GM19467 (cell line): ENCODE results near the gene SLF2.
A peak's percentile ranks its signal among the peaks of the same experiment; 100 is the strongest.

Experiments used
- ATAC-seq: cut with Tn5 transposase; IDR thresholded peaks from one replicate; pipeline ENCODE4 v1.9.1; 2021; ENCODE audit warnings: mild to moderate bottlenecking, moderate library complexity; ENCODE audit not compliant: unreplicated experiment

Gene SLF2

DNA sequence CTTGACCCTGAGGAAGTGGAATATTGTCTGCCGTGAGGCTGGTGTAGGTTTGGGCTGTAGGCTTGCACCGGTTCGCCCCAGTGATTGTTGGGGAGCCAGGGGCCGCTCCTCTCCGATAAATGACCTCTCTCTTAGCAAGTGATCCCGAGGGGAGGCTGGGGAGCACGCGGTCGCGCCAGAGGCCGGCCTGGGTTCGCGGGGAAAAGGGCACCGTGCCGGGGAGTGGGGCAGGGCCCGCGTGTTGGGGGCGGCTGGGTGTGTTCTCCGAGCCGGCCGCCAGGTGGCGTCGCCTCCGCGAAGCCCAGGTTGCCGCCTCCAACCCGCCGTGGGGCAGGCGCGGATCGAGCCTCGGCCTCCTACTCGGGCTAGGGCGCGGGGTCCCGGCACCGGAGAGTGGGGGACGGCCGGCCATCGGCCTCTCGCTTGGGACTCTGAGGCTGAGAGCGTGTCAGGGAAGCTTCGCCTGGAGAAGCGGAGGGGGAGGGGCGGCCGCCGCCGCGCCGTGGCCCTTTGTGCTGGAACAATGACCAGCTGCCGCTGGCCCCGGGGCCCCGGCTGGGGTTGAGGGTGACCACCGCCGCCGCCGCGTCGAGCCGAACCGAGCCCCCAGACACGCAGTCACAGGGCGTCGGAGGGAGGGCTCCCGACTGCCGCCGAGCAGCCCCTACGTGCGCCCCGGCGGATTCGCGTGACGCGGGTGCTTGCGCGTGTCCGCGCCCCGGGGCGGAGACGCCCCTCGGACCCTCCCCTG, 86.4 kb downstream of the SLF2 start:
- ATAC-seq = peak; percentile 44

DNA sequence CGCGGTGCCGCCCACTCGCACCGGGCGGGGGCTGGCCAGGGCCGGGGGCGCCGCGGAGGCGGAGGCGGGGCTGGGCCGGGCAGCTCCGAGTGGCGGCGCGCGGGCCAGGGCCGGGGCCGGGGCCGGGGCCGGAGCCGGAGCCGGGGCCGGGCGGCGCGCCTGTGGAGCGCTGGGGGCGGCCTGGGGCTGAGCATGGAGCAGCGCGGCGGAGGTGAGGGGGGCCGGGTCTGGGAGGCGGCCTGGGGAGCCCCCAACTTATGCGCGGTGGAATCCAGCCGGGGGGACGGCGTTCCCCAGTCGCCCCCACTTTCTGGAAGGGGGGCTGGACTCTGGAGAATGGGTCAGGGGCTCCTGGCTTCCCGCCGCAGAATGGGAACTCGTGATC, 87.0 kb downstream of the SLF2 start, which contains the start of gene LZTS2:
Gene LZTS2, plus strand, starts transcription at position 67 of the 385 bp plus-strand sequence. CDS start 2,731 bp downstream, outside the sequence.
- peak; percentile 12 for ATAC-seq

DNA sequence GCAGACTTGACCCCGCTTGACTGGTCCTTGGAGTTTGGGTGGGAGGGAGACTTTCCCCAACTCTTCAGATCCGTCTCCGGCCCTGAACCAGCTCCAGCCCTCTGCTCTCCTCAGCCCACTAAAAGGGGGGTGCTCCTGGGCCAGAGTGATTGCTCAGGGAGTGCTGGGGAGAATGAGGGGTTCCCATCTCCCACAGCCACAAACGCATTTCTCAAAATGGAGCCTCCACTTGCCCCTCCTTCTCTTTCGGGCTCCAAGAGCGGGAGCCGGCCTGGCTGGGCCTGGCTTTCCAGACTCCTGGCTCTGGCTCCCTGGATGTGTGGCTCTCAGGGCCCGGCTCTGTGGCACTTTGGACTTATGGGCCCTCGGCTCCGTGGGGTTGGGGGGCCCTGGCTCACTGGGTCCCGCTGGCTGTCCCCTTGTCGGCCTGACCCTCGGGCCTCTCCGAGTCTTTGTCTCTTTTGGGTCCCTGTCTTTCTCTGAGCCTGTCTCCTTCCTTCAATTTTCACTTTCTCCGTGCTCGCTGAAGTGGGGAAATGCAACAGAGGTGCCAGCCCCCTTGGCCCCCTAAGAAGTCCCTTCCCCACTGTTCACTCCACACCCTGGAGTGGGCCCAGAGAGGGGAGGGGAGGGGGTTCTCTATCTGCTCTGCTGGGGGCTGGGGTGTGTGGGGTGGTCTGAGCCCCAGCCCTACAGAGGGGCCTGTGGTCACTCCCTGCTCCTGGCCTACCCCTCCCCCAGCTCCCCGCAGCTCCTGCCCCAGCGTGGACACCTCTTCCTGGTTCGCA, 87.6 kb downstream of the SLF2 start:
- no peak for ATAC-seq

DNA sequence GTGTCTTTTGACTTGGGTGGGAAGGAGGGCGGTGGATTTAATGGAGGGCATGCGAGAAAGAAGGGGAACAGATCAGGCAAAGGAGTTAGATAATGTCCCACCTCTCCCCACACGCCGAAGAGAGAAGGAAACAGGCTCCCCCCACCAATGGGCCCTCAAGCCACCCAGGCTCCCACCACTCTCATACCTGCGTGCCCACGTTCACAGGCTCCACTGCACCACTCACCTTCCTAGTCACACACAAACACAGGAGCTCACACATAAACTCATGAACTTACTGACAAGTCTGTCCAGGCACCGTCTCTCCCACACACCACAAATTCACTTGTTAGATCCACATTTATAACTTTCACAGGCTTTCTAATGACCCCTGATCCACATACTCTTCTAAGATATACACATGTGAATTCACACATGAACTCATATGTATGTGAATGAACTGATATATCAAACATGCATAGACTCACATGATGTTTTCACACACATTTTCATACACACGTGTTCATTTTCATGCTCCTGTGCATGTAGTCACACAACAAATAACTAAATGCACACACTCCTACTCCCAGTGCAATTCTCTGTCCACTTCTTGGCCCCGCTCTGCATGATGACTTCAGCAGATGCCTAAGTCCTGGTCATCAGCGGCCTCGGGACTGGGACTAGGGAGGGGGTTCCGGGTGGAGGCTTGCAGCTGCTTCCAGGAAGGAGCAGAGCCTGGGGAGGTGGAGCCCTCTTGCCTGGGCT, 88.3 kb downstream of the SLF2 start:
- ATAC-seq = no peak

DNA sequence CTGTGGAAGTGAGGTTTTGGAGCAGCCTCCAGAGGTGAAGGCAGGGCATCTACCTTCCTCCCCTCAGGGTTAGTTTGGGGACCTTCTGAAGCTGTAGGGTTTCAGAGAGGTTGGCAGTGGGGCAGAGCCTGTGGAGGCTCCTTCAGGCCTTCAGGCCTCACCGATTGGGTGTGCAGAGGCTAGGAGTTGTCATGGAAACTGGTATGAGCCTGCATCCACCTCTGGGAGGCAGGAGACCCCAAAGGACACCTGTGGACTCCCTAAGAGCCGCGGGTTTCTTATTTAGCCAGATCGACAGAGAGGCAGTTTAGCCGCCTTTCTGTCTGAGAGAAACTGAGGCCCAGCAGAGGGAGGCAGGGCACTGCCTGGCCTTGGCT, 88.9 kb downstream of the SLF2 start:
- no peak for ATAC-seq

DNA sequence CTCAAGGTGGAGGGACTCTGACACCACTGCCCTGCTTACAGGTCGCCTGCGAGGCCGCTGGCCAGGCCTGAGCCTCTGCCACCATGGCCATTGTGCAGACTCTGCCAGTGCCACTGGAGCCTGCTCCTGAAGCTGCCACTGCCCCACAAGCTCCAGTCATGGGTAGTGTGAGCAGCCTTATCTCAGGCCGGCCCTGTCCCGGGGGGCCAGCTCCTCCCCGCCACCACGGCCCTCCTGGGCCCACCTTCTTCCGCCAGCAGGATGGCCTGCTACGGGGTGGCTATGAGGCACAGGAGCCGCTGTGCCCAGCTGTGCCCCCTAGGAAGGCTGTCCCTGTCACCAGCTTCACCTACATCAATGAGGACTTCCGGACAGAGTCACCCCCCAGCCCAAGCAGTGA, 89.7 kb downstream of the SLF2 start:
- no peak for ATAC-seq

DNA sequence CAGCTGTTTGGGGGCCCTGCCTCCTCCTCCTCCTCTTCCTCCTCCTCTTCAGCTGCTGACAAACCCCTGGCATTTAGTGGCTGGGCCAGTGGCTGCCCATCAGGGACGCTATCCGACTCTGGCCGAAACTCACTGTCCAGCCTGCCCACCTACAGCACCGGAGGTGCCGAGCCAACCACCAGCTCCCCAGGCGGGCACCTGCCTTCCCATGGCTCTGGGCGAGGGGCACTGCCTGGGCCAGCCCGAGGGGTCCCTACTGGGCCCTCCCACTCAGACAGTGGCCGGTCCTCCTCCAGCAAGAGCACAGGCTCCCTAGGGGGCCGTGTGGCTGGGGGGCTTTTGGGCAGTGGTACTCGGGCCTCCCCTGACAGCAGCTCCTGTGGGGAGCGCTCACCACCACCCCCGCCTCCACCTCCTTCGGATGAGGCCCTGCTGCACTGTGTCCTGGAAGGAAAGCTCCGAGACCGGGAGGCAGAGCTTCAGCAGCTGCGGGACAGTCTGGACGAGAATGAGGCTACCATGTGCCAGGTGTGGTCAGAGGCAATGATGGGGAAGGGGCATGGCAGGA, 91.0 kb downstream of the SLF2 start:
- ATAC-seq = no peak

DNA sequence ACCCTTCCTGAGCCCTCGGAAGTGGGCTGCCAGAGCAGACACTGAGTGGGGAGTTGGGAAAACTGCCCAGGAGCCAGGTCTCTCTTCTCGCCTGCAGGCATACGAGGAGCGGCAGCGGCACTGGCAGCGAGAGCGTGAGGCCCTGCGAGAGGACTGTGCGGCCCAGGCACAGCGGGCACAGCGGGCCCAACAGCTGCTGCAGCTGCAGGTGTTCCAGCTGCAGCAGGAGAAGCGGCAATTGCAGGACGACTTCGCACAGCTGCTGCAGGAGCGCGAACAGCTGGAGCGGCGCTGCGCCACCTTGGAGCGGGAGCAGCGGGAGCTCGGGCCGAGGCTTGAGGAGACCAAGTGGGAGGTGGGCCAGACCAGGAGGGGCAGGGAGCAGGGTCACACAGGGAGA, 92.6 kb downstream of the SLF2 start:
- no peak for ATAC-seq

DNA sequence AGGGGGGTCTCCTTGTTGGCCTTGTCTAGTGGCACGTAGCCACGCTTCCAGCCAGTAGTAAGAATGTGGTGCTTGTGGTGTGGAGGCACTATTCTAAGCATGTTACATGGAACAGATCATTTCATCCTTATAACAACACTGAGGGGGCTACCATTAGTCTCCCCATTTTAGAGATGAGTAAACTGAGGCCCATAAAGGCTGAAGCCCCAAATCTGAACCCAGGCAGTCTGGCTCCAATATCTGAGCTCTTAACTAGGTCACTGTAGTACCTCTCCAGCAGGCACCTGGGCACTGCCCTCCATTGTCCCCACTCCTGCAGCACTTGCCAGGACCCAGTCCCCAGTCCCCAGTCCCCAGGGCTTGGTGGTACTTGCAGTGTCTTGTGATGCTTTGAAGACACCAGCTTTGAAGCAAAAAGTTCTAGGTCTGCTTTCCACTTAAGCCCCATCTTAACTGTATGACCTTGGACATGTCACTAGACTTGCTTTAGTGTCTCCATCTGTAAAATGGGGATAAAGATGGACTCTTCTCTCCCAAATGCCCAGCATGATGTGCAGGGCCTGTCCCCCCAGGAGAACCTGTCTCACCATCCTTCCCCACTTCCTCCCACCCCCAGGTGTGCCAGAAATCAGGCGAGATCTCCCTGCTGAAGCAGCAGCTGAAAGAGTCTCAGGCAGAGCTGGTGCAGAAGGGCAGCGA, 93.3 kb downstream of the SLF2 start:
- no peak for ATAC-seq

DNA sequence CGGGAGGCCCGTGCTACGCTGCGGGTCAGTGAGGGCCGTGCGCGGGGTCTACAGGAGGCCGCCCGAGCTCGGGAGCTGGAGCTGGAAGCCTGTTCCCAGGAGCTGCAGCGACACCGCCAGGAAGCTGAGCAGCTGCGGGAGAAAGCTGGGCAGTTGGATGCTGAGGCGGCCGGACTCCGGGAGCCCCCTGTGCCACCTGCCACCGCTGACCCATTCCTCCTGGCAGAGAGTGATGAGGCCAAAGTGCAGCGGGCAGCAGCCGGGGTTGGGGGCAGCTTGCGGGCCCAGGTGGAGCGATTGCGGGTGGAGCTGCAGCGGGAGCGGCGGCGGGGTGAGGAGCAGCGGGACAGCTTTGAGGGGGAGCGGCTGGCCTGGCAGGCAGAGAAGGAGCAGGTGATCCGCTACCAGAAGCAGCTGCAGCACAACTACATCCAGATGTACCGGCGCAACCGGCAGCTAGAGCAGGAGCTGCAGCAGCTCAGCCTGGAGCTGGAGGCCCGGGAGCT, 93.9 kb downstream of the SLF2 start:
- ATAC-seq = no peak

DNA sequence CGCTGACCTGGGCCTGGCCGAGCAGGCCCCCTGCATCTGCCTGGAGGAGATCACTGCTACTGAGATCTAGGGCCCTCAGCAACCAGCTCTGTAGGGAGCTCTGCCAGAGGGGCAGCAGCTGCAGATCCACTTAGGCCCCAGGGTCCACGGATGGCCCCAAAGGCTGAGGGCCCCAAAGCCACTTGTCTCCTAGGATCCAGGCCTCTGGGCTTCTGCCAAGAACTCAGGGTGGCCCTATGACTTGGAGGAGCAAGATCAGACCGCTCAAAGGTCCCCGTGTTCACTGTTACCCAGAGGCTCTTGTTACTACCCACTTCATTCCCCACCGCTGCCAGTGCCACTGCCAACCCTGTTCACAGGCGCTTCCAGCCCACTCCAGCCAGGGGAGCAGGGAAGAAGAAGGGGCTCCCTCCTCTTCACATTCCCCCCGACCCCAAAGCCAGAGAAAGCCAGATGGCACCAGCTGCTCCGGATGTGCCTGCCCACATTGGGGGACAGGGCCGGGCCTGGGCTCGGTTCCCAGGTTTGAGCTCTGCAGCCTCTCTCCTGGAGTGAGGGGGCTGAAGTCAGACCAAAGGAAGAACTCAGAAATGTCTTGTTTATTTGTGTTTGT, 94.4 kb downstream of the SLF2 start:
- ATAC-seq = no peak

DNA sequence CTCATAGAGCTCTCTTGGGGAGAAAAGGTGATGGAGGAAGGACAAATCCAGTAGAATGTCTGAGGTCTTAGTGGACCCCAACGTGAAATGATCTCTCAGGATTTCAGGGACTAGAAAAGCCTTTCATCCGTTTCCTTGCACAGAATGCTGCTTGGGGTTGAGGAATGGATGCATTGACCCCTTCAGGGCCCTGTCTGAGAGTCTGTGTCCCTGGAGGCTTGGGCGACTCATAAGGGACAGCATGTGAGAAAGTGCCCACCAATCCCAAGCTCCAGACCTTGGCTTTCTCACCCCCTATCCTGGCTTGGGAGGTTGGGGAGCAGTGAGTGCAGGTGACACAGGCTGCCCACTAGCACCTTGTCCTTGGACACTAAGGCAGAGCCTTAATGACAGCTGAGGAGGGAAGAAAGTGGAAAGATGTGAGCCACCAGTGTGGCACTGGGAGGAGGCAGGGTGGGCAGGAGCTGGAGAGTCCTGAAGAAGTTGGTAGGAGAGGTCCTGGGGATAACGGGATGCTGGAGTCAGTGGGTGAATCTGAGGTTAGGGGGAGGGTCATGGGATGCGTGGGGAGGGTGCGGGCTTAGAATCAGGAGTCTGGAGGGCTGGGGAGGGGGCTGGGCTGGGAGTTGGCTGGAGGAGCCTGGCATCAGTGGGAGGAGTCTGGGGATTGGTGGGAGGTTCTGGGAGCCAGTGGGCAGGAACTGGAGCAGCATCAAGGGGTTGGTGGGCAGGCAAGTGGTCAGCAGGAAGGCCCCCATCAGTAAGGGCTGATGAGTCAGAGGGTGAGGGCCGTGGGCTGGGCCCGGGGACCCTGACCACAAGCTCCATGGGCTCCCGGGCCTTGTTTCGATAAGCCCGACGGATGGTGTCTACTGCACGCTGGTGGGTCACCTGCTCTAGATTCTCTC, 95.4 kb downstream of the SLF2 start:
- ATAC-seq = no peak

DNA sequence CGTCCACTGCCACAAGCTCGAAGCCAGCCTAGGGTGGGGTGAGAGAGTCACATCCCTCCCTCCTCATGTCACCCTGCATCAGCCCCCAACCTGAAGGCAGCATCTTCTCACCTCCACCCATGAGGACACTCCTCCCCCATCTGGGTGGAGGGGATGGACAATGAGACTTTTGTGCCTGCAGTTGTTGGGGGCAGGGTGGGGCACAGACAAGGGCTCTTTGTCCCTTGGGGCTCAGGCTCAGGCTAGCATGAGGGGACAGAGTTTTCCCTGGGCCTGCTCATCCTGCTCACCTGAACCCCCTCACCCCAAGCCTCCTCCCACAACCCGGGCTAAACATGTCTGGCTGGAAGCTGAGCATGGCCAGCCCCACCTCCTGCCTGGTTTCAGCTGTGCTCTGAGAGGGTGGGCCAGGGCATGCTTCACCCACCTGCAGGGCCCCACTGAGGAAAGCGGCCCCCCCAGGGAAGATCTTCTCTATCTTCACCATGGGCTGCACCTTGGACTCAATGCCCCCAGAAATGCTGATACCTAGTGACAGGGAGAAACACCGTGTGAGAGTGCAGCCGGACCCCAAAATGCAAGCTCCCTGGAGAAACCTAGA, 96.2 kb downstream of the SLF2 start:
- no peak for ATAC-seq

DNA sequence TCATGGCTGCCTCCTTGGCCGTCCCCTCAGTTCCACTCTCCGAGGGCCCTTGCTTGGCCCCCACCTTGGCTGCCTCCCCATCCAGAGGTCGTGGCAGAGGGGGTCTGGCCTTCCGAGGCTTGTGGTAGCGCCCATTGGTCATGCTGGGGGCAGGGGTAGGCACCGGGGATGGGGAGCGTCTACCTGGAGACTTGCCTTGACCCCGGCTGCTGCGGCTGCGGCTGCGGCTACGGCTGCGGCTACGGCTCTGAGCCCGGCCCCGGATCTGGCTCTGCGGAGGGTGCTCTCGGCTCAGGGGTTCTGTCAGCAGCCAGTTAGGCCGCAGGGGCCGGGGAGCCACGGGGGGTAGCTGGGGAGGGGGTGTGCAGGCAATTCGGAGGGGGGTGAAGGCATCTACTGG, 97.6 kb downstream of the SLF2 start:
- no peak for ATAC-seq

DNA sequence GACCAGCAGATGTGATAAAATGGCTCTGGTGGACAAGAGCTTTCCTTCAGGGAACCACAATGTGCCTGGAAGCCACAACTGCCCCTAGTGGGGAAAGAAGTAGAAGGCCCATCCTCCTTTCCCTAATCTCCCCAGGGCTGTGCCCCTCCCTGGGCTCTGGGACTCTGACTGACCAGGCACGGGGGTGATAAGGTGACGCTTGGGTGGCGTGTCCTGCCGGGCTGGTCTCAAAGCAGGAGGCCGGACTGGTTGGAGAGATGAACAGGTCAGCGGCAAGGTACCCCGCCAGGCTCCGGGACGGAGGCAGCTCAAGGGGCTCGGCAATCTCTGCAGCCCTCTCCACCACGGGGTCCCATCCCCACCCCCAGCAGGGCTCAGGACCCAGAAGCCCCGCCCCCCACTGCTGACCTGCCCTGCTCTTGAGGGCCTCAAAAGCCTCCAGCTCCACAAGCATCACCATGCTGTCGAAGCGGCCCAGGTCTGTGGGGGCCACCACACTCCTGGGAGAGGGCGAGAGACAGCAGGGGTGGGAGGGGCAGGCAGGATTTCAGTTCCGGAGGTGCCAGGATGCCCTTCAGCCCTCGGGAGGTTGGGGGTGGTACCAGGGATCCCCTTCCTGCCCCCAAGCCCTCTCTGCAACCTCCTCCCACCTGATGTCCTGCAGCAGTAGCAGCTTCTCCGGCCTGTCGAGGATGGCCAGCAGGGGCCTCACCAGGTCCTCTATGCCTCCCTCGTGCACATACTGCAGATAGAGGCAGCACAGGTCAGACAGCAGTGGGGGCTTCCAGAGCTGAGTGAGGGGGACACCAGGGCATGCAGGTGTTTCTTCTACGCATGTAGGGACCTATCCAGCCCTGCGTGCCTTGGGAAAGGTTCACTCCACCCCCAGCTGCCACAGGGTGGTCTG, 99.0 kb downstream of the SLF2 start:
- ATAC-seq = no peak

DNA sequence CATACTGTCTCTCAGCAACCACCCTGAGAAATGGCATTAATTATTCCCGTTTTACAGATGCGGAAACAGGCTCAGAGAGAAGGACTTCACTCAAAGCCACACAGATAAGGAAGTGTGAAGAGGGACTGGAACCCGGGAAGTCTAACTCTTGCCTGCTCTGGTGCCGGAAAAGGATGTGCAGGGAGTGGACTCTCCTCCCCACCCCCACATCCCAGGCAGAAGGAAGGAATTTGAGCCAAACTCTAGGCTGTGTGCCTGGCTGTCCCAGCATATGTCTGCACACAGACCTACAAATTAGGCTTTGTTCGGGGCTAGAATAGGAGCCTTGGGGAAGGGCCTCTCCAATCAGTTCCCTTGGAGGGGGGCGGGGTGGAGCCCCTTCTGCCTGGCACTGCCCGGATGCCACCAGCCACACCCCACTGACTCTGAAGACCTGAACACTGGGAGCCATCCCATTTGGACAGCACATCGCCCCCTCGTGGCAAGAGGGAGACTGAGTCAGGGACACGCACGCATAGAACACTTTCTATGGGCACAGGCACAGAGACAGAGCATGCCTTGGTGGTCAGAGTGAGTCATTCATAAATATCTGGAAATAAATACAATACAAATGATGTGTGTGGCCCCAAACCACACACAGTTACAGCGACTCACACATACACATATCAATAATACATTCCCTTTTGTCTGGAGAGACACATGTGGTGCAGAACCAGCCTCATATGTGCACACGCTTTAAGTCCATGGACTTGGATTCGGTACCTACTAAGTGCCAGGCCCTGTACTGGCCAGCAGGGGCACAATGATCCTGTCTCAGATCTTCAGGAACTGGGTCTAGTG, 100.0 kb downstream of the SLF2 start:
- peak; percentile 77 for ATAC-seq

DNA sequence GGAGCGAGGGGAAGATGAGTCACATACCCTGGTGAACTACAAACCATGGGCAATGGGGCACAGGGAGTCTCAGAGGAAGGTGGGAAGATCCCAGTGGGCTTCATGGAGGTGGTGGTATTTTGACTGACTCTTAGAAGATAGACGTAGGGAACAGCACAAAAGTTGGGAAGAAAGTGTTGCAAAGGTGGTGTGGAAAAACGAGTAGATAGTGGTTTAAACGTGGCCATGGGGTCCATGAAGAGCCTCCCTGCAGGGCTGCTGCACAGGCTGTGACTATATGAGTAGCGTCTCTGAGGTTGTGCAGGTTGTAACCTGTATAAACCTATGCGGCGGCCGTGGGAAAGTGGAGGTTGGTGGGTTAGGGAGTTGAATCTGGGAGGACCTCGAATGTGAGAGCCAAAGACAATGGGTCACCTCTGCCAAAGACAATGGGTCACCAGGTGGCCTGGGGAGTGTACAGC, 100.6 kb downstream of the SLF2 start:
- no peak for ATAC-seq
